GM08714 (cell line): ENCODE results near the gene STARD6.
"Not testable (repeated sequence)": the region's sequence is repeated elsewhere in the genome, so short reads cannot be mapped to it uniquely, and the experiment has no call there.

Source experiments
- H3K4me3 ChIP-seq: fragments of 200-500 bp; sonication (Bioruptor generic); 2 replicates; pipeline ENCODE4 v1.5.1; 2014; ENCODE audit warnings: mild to moderate bottlenecking, low read length, inconsistent platforms
- ZNF274 ChIP-seq: IDR thresholded peaks from 2 replicates; pipeline ENCODE4 v1.6.1; 2012; ENCODE audit warnings: mild to moderate bottlenecking, low read depth, low read length

The STARD6 gene

GRCh38 chr18:54303408-54303807 is 54.2 kb downstream of the STARD6 start:
- no peak for TF ChIP-seq ZNF274
- H3K4me3 ChIP-seq = no peak overlapping the region

- not testable (repeated sequence) for H3K4me3 ChIP-seq
These were observed 58.7 kb downstream of the STARD6 start for GRCh38 chr18:54298991-54299390.

GRCh38 chr18:54296062-54296461 is 61.6 kb downstream of the STARD6 start:
- no peak overlapping the region for H3K4me3 ChIP-seq
- TF ChIP-seq ZNF274 = no peak

- no peak for TF ChIP-seq ZNF274
- H3K4me3 ChIP-seq = no peak overlapping the region
These were observed 63.4 kb downstream of the STARD6 start for GRCh38 chr18:54294274-54294673.

GRCh38 chr18:54284981-54285785 is 72.5 kb downstream of the STARD6 start:
- TF ChIP-seq ZNF274 = no peak
- H3K4me3 ChIP-seq = no peak overlapping the region

GRCh38 chr18:54284535-54284934 is 73.1 kb downstream of the STARD6 start:
- no peak overlapping the region for H3K4me3 ChIP-seq
- TF ChIP-seq ZNF274 = no peak

- H3K4me3 ChIP-seq = no peak overlapping the region
- no peak for TF ChIP-seq ZNF274
These were observed 77.5 kb downstream of the STARD6 start for GRCh38 chr18:54280220-54280569.

- no peak overlapping the region for H3K4me3 ChIP-seq
- no peak for TF ChIP-seq ZNF274
These were observed 78.0 kb downstream of the STARD6 start for GRCh38 chr18:54279477-54280219.

GRCh38 chr18:54278615-54279014 is 79.0 kb downstream of the STARD6 start:
- no peak for TF ChIP-seq ZNF274
- H3K4me3 ChIP-seq = no peak overlapping the region

GRCh38 chr18:54277899-54278298 is 79.8 kb downstream of the STARD6 start:
- TF ChIP-seq ZNF274 = no peak
- no peak overlapping the region for H3K4me3 ChIP-seq
